ENCODE results near the gene TOR2A. TPM values are rescaled to one million over a fixed set of nuclear protein-coding genes. Genes with fewer than 3 reads are reported as not detected.
A peak's percentile ranks its signal among the peaks of the same experiment; 100 is the strongest.

The TOR2A gene
- total RNA-seq, 1 donor from 2014 or later: 17.3 TPM

- no peak within 1 kb of the TSS for H3K27ac Mint-ChIP-seq
- no peaks in the 10 kb centered on the region for H3K36me3 Mint-ChIP-seq
- no peaks in the 10 kb centered on the region for H3K27me3 Mint-ChIP-seq (ENCODE audit: low read depth)
- peaks cover 5% of the 10 kb centered on the region for H3K4me1 Mint-ChIP-seq
- no peak for DNase-seq (ENCODE audit: low spot score in 2 of 2, unreplicated experiment in 2 of 2)
- H3K4me3 Mint-ChIP-seq: no peak within 1 kb of the TSS
- H3K9me3 Mint-ChIP-seq: peaks cover 3% of the 10 kb centered on the region
- no peak for TF ChIP-seq CTCF (IDR thresholded peaks at IDR 0.05; ENCODE audit: unreplicated experiment)
Measured at GRCh38 chr9:127706836-127707241, 28.3 kb downstream of the TOR2A start, which contains the start of gene CFAP157. Gene CFAP157 (plus strand): TSS chr9:127706988. CDS start chr9:127707032, 44 bp downstream.

- Mint-ChIP-seq H3K4me1 (peaks cover 2% of the 10 kb centered on the region), H3K27me3 (ENCODE audit: low read depth) (no peaks in the 10 kb centered on the region), H3K27ac (no peak overlapping the region), H3K9me3 (peaks cover 3% of the 10 kb centered on the region), H3K4me3 (no peak overlapping the region), H3K36me3 (no peaks in the 10 kb centered on the region)
- DNase-seq (ENCODE audit: low spot score in 2 of 2, unreplicated experiment in 2 of 2): no peak
- no peak for TF ChIP-seq CTCF (IDR thresholded peaks at IDR 0.05; ENCODE audit: unreplicated experiment)
Measured at GRCh38 chr9:127705577-127706379, 29.3 kb downstream of the TOR2A start.

- Mint-ChIP-seq H3K4me1 (peaks cover 14% of the 10 kb centered on the region), H3K9me3 (peaks cover under 1% of the 10 kb centered on the region), H3K4me3 (no peak overlapping the region), H3K27me3 (ENCODE audit: low read depth) (no peaks in the 10 kb centered on the region), H3K27ac (no peak overlapping the region), H3K36me3 (no peaks in the 10 kb centered on the region)
- no peak for DNase-seq (ENCODE audit: low spot score in 2 of 2, unreplicated experiment in 2 of 2)
- no peak for TF ChIP-seq CTCF (IDR thresholded peaks at IDR 0.05; ENCODE audit: unreplicated experiment)
Measured at GRCh38 chr9:127703289-127703946, 31.7 kb downstream of the TOR2A start.

GRCh38 chr9:127700594-127701255 is 34.4 kb downstream of the TOR2A start:
- Mint-ChIP-seq H3K9me3 (no peaks in the 10 kb centered on the region), H3K36me3 (no peaks in the 10 kb centered on the region), H3K27me3 (ENCODE audit: low read depth) (no peaks in the 10 kb centered on the region), H3K4me1 (peaks cover 16% of the 10 kb centered on the region), H3K27ac (no peak overlapping the region), H3K4me3 (no peak overlapping the region)
- no peak for TF ChIP-seq CTCF (IDR thresholded peaks at IDR 0.05; ENCODE audit: unreplicated experiment)
- DNase-seq (ENCODE audit: low spot score in 2 of 2, unreplicated experiment in 2 of 2): no peak

- H3K9me3 Mint-ChIP-seq: no peaks in the 10 kb centered on the region
- TF ChIP-seq CTCF (IDR thresholded peaks at IDR 0.05; ENCODE audit: unreplicated experiment): no peak
- H3K4me1 Mint-ChIP-seq: peaks cover 21% of the 10 kb centered on the region
- no peaks in the 10 kb centered on the region for H3K36me3 Mint-ChIP-seq
- no peak overlapping the region for H3K4me3 Mint-ChIP-seq
- peak overlapping the region; percentile 47 for H3K27ac Mint-ChIP-seq
- DNase-seq (ENCODE audit: low spot score in 2 of 2, unreplicated experiment in 2 of 2): no peak
- H3K27me3 Mint-ChIP-seq (ENCODE audit: low read depth): no peaks in the 10 kb centered on the region
Measured at GRCh38 chr9:127700140-127700539, 35.0 kb downstream of the TOR2A start.

Measured in mesothelial cell of epicardium (in vitro differentiated cells).